Measurements from ENCODE around the gene ZNF521.

DNA sequence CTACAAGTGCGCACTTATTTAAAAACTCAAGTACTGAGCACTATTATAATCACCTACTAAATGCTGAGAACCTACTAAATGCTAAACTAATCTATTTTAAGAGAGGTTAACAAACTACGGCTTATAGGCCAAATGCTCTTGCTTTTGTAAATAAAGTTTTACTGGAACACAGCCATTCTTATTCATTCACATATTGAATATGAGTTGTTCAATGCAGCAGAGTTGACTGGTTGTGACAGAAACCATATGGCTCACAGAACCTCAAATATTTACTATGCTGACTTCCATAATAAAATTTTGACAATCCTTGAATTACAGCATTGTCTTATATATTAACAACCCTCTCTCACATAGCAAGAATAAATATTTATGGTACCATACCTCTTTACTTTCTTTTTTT is 103.2 kb downstream of the ZNF521 start:
- TF ChIP-seq, protein P1, sequence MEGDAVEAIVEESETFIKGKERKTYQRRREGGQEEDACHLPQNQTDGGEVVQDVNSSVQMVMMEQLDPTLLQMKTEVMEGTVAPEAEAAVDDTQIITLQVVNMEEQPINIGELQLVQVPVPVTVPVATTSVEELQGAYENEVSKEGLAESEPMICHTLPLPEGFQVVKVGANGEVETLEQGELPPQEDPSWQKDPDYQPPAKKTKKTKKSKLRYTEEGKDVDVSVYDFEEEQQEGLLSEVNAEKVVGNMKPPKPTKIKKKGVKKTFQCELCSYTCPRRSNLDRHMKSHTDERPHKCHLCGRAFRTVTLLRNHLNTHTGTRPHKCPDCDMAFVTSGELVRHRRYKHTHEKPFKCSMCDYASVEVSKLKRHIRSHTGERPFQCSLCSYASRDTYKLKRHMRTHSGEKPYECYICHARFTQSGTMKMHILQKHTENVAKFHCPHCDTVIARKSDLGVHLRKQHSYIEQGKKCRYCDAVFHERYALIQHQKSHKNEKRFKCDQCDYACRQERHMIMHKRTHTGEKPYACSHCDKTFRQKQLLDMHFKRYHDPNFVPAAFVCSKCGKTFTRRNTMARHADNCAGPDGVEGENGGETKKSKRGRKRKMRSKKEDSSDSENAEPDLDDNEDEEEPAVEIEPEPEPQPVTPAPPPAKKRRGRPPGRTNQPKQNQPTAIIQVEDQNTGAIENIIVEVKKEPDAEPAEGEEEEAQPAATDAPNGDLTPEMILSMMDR (IDR thresholded peaks at IDR 0.05; ENCODE audit: insufficient read depth, low read length, poor library complexity, severe bottlenecking): no peak
- TF ChIP-seq EZH2phosphoT487 (conservative IDR thresholded peaks at IDR 0.05; ENCODE audit: low read length): no peak

All from SU-DHL-6 (cell line).